Spleen (tissue), 7 donors: ENCODE results near the gene HDAC8.

Experiments used
- POLR2AphosphoS5 ChIP-seq, 3 donors: sonication (generic); formaldehyde crosslinking; IDR thresholded peaks; one replicate each; pipeline ENCODE4 v1.5.1; 2017; ENCODE audit warnings: antibody characterized with exemption in 3 of 3
- TF ChIP-seq, protein P1 (sequence below), 11 experiments: fragments of 200-600 bp in 7 of 11; fragments of 450-650 bp in 4 of 11; sonication (generic) in 4 of 11; IDR thresholded peaks in 8 of 11; conservative IDR thresholded peaks in 3 of 11; 1 replicate in 7 of 11; 2 replicates in 4 of 11; pipeline versions ENCODE4 v1.4.0 to v1.8.0; 2016 to 2021; ENCODE audit warnings: antibody characterized with exemption in 11 of 11, inconsistent platforms in 4 of 11, mild to moderate bottlenecking in 1 of 11
- donor health status: DM: no; HTN: no; CAD: no; lungs with moderate emphysema.
- donor health status: DM: no; HTN: no; CAD: no.
- donor health status: DM: no; HTN: no; CAD: no.

DNA sequence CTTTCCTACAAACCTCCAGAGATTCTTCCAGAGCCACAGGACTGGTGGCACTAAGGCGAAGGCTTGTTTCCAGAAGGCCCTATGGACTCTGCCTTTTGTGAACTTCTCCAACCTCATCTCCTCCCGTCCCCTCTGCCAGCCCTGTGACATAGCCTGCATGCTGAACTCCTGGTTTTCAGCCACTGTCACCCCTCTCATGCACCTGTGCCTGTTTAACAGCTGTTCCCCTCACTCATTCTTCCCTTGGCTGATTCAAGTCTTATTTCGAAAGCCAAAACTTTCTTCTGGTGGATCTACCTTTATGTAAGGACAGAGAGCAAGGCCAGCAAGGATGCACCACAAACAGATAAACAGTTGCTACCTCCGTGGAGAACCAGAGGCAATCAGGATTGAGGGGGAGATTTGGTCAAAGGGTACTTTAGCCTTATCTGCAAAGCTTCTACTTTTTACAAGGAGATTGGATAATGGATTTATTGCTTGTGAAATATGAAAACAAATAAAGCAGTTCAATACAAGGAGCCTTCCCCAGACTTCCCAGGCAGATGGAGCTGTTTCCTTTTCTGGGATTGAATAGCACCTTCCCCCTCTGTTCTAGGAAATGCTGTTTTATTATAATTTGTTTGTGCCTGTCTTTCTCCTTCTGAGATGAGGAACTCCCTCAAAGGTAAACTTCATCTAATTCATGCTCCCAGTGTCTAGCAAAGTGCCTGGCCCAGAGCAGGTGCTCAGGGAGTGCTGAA, 272.6 kb downstream of the HDAC8 start:
- TF ChIP-seq, protein P1, sequence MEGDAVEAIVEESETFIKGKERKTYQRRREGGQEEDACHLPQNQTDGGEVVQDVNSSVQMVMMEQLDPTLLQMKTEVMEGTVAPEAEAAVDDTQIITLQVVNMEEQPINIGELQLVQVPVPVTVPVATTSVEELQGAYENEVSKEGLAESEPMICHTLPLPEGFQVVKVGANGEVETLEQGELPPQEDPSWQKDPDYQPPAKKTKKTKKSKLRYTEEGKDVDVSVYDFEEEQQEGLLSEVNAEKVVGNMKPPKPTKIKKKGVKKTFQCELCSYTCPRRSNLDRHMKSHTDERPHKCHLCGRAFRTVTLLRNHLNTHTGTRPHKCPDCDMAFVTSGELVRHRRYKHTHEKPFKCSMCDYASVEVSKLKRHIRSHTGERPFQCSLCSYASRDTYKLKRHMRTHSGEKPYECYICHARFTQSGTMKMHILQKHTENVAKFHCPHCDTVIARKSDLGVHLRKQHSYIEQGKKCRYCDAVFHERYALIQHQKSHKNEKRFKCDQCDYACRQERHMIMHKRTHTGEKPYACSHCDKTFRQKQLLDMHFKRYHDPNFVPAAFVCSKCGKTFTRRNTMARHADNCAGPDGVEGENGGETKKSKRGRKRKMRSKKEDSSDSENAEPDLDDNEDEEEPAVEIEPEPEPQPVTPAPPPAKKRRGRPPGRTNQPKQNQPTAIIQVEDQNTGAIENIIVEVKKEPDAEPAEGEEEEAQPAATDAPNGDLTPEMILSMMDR (IDR thresholded peaks at IDR 0.05 in 8 of 11, conservative IDR thresholded peaks at IDR 0.05 in 3 of 11) = no peak
- no peak for TF ChIP-seq POLR2AphosphoS5 (IDR thresholded peaks at IDR 0.05)
